Left ventricle myocardium inferior (tissue), 1 donor: ENCODE measurements around the gene MRGPRX3. TPM values are rescaled to one million over a fixed set of nuclear protein-coding genes. Genes with fewer than 3 reads are reported as not detected.
A peak's percentile ranks its signal among the peaks of the same experiment; 100 is the strongest.

Source experiments
- DNase-seq: peaks from one replicate; pipeline ENCODE4 v3.0.0-alpha.2; 2020
- H3K27ac ChIP-seq: fragments of 200-600 bp; replicated peaks from 2 replicates; pipeline ENCODE4 v1.8.0; 2021
- H3K27me3 ChIP-seq: fragments of 200-600 bp; 2 replicates; pipeline ENCODE4 v1.8.0; 2021; ENCODE audit warnings: low read depth
- H3K36me3 ChIP-seq: fragments of 200-600 bp; 2 replicates; pipeline ENCODE4 v1.8.0; 2021
- H3K4me1 ChIP-seq: fragments of 200-600 bp; 2 replicates; pipeline ENCODE4 v1.8.0; 2021
- H3K4me3 ChIP-seq: fragments of 200-600 bp; 2 replicates; pipeline ENCODE4 v1.8.0; 2021; ENCODE audit warnings: mild to moderate bottlenecking, moderate library complexity
- H3K9me3 ChIP-seq: fragments of 200-600 bp; replicated peaks from 2 replicates; pipeline ENCODE4 v1.8.0; 2021
- CTCF ChIP-seq: fragments of 200-600 bp; IDR thresholded peaks from 2 replicates; pipeline ENCODE4 v1.8.0; 2021; ENCODE audit warnings: antibody characterized with exemption, mild to moderate bottlenecking, borderline replicate concordance
- intact Hi-C: fragments of 100-400 bp; cut with micrococcal nuclease; formaldehyde crosslinking; loops from one replicate; pipeline ENCODE4 v1.11.0; 2022
- total RNA-seq: library from RNA; stranded (reverse); fragmentation: NEBNext Ultra II Directional; extraction: Animal tissue kit (Norgen Biotek cat#: 25700); gene quantifications from one replicate; pipeline ENCODE4 v1.2.1, GENCODE V29; 2021
- donor health status: DM: no; HTN: yes; CAD: no; lungs with severe emphysema.

The MRGPRX3 gene
- total RNA-seq, 1 donor from 2014 or later: not detected

- H3K36me3 ChIP-seq: peaks cover 42% of the 10 kb centered on the region
- no peaks in the 10 kb centered on the region for H3K9me3 ChIP-seq
- intact Hi-C loops: loop anchor here (10.0 kb wide), 1 partner anchor 86 kb away; the partner anchor contains the start of gene SERGEF
- no peak overlapping the region for H3K27ac ChIP-seq
- no peak for TF ChIP-seq CTCF
- no peaks in the 10 kb centered on the region for H3K27me3 ChIP-seq
- no peak for DNase-seq
- H3K4me1 ChIP-seq: peaks cover 20% of the 10 kb centered on the region
- no peak overlapping the region for H3K4me3 ChIP-seq
These were observed 31.3 kb upstream of the MRGPRX3 start for GRCh38 chr11:18100926-18101656.

- TF ChIP-seq CTCF: no peak
- H3K27ac ChIP-seq: peak overlapping the region; percentile 76
- H3K4me3 ChIP-seq: peak overlapping the region; percentile 87
- peaks cover 29% of the 10 kb centered on the region for H3K36me3 ChIP-seq
- DNase-seq: no peak
- peaks cover 25% of the 10 kb centered on the region for H3K4me1 ChIP-seq
- intact Hi-C loops: loop anchor here (10.0 kb wide), 1 partner anchor 90 kb away; the partner anchor contains the start of gene SERGEF
- H3K27me3 ChIP-seq: peaks cover 18% of the 10 kb centered on the region
- no peaks in the 10 kb centered on the region for H3K9me3 ChIP-seq
These were observed 27.1 kb upstream of the MRGPRX3 start for GRCh38 chr11:18105086-18105801.

GRCh38 chr11:18105802-18106574 lies 26.4 kb upstream of the MRGPRX3 start, which contains the start of gene SAAL1:
Gene SAAL1, minus strand, starts transcription at chr11:18106082. Its CDS starts 41 bp downstream, at chr11:18106041.
- DNase-seq: peak; percentile 87
- peaks cover 25% of the 10 kb centered on the region for H3K4me1 ChIP-seq
- H3K9me3 ChIP-seq: no peaks in the 10 kb centered on the region
- intact Hi-C loops: loop anchor here (10.0 kb wide), 1 partner anchor 91 kb away; the partner anchor contains the start of gene SERGEF
- peaks cover 24% of the 10 kb centered on the region for H3K36me3 ChIP-seq
- H3K4me3 ChIP-seq: peak within 1 kb of the TSS; percentile 87
- H3K27ac ChIP-seq: peak within 1 kb of the TSS; percentile 76
- peaks cover 25% of the 10 kb centered on the region for H3K27me3 ChIP-seq
- peak; percentile 70 for TF ChIP-seq CTCF

DNA sequence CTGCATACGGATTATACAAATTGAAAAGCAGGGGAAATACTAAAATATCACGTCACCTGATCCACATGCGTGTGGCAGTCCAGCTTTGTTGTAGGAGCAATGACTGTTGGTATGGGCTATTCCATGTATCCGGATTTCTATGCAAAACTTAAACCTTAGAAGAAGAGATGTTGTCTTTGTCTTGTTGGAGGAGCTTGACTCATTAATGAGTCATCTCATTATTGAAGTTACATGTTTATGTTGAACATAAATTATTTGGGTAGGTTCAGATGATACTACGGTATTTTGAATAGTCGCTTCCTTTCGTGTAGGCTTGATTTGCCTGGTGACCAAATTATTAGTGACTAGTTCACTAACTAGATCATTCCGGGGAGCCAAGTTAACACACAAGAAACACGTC lies 25.7 kb upstream of the MRGPRX3 start:
- Histone ChIP-seq H3K9me3 (no peaks in the 10 kb centered on the region), H3K4me1 (peaks cover 25% of the 10 kb centered on the region), H3K4me3 (peak overlapping the region; percentile 87), H3K27me3 (peaks cover 32% of the 10 kb centered on the region), H3K27ac (no peak overlapping the region), H3K36me3 (peaks cover 17% of the 10 kb centered on the region)
- intact Hi-C loops: loop anchor here (10.0 kb wide), 1 partner anchor 92 kb away; the partner anchor contains the start of gene SERGEF
- TF ChIP-seq CTCF: no peak
- DNase-seq: no peak

- Histone ChIP-seq H3K36me3 (peaks cover 3% of the 10 kb centered on the region), H3K4me3 (no peak overlapping the region), H3K9me3 (no peaks in the 10 kb centered on the region), H3K4me1 (peaks cover 25% of the 10 kb centered on the region), H3K27ac (no peak overlapping the region), H3K27me3 (peaks cover 48% of the 10 kb centered on the region)
- no peak for TF ChIP-seq CTCF
- DNase-seq: no peak
- intact Hi-C loops: loop anchor here (10.0 kb wide), 1 partner anchor 93 kb away; the partner anchor contains the start of gene SERGEF
These were observed 24.1 kb upstream of the MRGPRX3 start for GRCh38 chr11:18108254-18108653.
